ENCODE results near the gene SKIDA1.

GRCh38 chr10:21524526-21525366 lies 736 bp downstream of the SKIDA1 start:
- TF ChIP-seq, protein P1, sequence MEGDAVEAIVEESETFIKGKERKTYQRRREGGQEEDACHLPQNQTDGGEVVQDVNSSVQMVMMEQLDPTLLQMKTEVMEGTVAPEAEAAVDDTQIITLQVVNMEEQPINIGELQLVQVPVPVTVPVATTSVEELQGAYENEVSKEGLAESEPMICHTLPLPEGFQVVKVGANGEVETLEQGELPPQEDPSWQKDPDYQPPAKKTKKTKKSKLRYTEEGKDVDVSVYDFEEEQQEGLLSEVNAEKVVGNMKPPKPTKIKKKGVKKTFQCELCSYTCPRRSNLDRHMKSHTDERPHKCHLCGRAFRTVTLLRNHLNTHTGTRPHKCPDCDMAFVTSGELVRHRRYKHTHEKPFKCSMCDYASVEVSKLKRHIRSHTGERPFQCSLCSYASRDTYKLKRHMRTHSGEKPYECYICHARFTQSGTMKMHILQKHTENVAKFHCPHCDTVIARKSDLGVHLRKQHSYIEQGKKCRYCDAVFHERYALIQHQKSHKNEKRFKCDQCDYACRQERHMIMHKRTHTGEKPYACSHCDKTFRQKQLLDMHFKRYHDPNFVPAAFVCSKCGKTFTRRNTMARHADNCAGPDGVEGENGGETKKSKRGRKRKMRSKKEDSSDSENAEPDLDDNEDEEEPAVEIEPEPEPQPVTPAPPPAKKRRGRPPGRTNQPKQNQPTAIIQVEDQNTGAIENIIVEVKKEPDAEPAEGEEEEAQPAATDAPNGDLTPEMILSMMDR (IDR thresholded peaks at IDR 0.05): no peak
- TF ChIP-seq, protein P2, sequence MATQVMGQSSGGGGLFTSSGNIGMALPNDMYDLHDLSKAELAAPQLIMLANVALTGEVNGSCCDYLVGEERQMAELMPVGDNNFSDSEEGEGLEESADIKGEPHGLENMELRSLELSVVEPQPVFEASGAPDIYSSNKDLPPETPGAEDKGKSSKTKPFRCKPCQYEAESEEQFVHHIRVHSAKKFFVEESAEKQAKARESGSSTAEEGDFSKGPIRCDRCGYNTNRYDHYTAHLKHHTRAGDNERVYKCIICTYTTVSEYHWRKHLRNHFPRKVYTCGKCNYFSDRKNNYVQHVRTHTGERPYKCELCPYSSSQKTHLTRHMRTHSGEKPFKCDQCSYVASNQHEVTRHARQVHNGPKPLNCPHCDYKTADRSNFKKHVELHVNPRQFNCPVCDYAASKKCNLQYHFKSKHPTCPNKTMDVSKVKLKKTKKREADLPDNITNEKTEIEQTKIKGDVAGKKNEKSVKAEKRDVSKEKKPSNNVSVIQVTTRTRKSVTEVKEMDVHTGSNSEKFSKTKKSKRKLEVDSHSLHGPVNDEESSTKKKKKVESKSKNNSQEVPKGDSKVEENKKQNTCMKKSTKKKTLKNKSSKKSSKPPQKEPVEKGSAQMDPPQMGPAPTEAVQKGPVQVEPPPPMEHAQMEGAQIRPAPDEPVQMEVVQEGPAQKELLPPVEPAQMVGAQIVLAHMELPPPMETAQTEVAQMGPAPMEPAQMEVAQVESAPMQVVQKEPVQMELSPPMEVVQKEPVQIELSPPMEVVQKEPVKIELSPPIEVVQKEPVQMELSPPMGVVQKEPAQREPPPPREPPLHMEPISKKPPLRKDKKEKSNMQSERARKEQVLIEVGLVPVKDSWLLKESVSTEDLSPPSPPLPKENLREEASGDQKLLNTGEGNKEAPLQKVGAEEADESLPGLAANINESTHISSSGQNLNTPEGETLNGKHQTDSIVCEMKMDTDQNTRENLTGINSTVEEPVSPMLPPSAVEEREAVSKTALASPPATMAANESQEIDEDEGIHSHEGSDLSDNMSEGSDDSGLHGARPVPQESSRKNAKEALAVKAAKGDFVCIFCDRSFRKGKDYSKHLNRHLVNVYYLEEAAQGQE (IDR thresholded peaks at IDR 0.05; ENCODE audit: insufficient read depth in 1 of 2, low read depth in 2 of 2, low read length in 1 of 2): no peak
- TF ChIP-seq POLR2AphosphoS5 (IDR thresholded peaks at IDR 0.05; ENCODE audit: low read depth, low read length): no peak
